HEK293T (cell line): ENCODE results near the gene TMEM209.

ENCODE experiments used
- CTCF ChIA-PET: fragments of 350-600 bp; formaldehyde crosslinking; extraction: SDS; loops from one replicate; lab custom pipeline; 2021; ENCODE audit warnings: antibody characterized with exemption, inconsistent platforms; lab: Yijun Ruan, JAX
- POLR2A ChIA-PET: fragments of 350-600 bp; formaldehyde crosslinking; extraction: SDS; loops from one replicate; lab custom pipeline; 2020; ENCODE audit warnings: antibody characterized with exemption, inconsistent platforms; lab: Yijun Ruan, JAX
- DNase-seq: peaks from one replicate; pipeline ENCODE4 v3.0.0; 2012; ENCODE audit warnings: mixed read lengths; ENCODE audit errors: extremely low spot score
- ARNT ChIP-seq: fragments of 450-650 bp; IDR thresholded peaks from 2 replicates; pipeline ENCODE4 v1.6.1; 2017; ENCODE audit warnings: mild to moderate bottlenecking
- BHLHE40 ChIP-seq: fragments of 450-650 bp; IDR thresholded peaks from 2 replicates; pipeline ENCODE4 v1.6.1; 2016; ENCODE audit warnings: mild to moderate bottlenecking, moderate library complexity, borderline replicate concordance
- CTBP1 ChIP-seq: fragments of 450-650 bp; IDR thresholded peaks from 2 replicates; pipeline ENCODE4 v1.6.1; 2016; ENCODE audit warnings: borderline replicate concordance
- ELF4 ChIP-seq: fragments of 450-650 bp; IDR thresholded peaks from 2 replicates; pipeline ENCODE4 v1.6.1; 2017; ENCODE audit warnings: antibody characterized with exemption
- FOXA1 ChIP-seq: fragments of 450-650 bp; IDR thresholded peaks from 2 replicates; pipeline ENCODE4 v1.6.1; 2016; ENCODE audit warnings: mild to moderate bottlenecking
- FOXK2 ChIP-seq: fragments of 450-650 bp; IDR thresholded peaks from 2 replicates; pipeline ENCODE4 v1.6.1; 2016; ENCODE audit warnings: mild to moderate bottlenecking
- FOXM1 ChIP-seq: fragments of 450-650 bp; IDR thresholded peaks from 2 replicates; pipeline ENCODE4 v1.6.1; 2017; ENCODE audit warnings: mild to moderate bottlenecking, borderline replicate concordance
- HDGF ChIP-seq: fragments of 450-650 bp; IDR thresholded peaks from 2 replicates; pipeline ENCODE4 v1.6.1; 2017; ENCODE audit warnings: antibody characterized with exemption, borderline replicate concordance
- L3MBTL2 ChIP-seq: fragments of 450-650 bp; conservative IDR thresholded peaks from 2 replicates; pipeline ENCODE4 v1.6.1; 2016; ENCODE audit warnings: mild to moderate bottlenecking
- LEF1 ChIP-seq: fragments of 450-650 bp; IDR thresholded peaks from 2 replicates; pipeline ENCODE4 v1.6.1; 2017; ENCODE audit warnings: mild to moderate bottlenecking, borderline replicate concordance
- NFRKB ChIP-seq: fragments of 450-650 bp; IDR thresholded peaks from 2 replicates; pipeline ENCODE4 v1.6.1; 2016; ENCODE audit warnings: mild to moderate bottlenecking, moderate library complexity
- PKNOX1 ChIP-seq: fragments of 450-650 bp; IDR thresholded peaks from 2 replicates; pipeline ENCODE4 v1.6.1; 2016
- SP1 ChIP-seq: fragments of 450-650 bp; IDR thresholded peaks from 2 replicates; pipeline ENCODE4 v1.6.1; 2017
- SUZ12 ChIP-seq: fragments of 450-650 bp; IDR thresholded peaks from 2 replicates; pipeline ENCODE4 v1.6.1; 2016; ENCODE audit warnings: mild to moderate bottlenecking
- TARDBP ChIP-seq: fragments of 450-650 bp; IDR thresholded peaks from 2 replicates; pipeline ENCODE4 v1.6.1; 2016
- ZNF384 ChIP-seq: fragments of 450-650 bp; IDR thresholded peaks from 2 replicates; pipeline ENCODE4 v1.6.1; 2016

The TMEM209 gene

DNA sequence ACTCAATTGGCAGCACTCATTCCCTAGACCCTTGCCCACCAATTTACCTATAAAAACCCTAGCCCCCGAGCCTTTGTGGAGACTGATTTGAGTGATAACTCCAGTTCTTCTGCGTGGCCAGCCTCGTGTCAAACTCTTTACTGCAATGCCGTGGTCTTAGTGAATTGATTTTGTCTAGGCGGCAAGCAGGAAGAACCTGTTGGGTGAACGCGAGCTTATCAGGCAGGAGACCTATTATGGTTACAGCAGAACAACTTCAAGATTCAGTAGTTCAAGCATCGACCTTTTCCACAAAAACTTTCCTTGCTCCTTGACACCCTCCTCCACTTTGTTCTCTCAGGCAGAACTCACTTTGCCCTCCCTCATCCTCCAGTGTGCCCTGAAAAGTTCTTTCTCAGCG lies 14.7 kb upstream of the TMEM209 start:
- ChIA-PET POLR2A (interaction anchor here (1.2 kb wide), 1 partner anchor 15 kb away, joined by 3 read pairs; the partner anchor contains the start of gene TMEM209), CTCF (no interaction called here)
- TF ChIP-seq NFRKB = no peak
- TF ChIP-seq FOXK2 = no peak
- no peak for TF ChIP-seq ELF4
- TF ChIP-seq ZNF384 = no peak
- TF ChIP-seq TARDBP = no peak
- no peak for TF ChIP-seq ARNT
- TF ChIP-seq HDGF = no peak
- TF ChIP-seq SUZ12 = no peak
- TF ChIP-seq CTBP1 = no peak
- TF ChIP-seq BHLHE40 = no peak
- no peak for TF ChIP-seq PKNOX1
- no peak for TF ChIP-seq L3MBTL2
- TF ChIP-seq LEF1 = no peak
- no peak for DNase-seq

GRCh38 chr7:130218806-130219620 lies 13.8 kb upstream of the TMEM209 start:
- ChIA-PET POLR2A (interaction anchor here (1.2 kb wide), 1 partner anchor 14 kb away, joined by 3 read pairs; the partner anchor contains the start of gene TMEM209), CTCF (no interaction called here)
- TF ChIP-seq FOXA1 = no peak
- TF ChIP-seq FOXK2 = no peak
- TF ChIP-seq NFRKB = no peak
- TF ChIP-seq ELF4 = no peak
- no peak for TF ChIP-seq BHLHE40
- TF ChIP-seq ARNT = no peak
- TF ChIP-seq TARDBP = no peak
- no peak for TF ChIP-seq FOXM1
- TF ChIP-seq CTBP1 = no peak
- no peak for TF ChIP-seq LEF1
- no peak for TF ChIP-seq SP1
- no peak for TF ChIP-seq ZNF384
- TF ChIP-seq PKNOX1 = no peak
- no peak for TF ChIP-seq HDGF
- TF ChIP-seq SUZ12 = no peak
- no peak for TF ChIP-seq L3MBTL2
- DNase-seq = no peak

DNA sequence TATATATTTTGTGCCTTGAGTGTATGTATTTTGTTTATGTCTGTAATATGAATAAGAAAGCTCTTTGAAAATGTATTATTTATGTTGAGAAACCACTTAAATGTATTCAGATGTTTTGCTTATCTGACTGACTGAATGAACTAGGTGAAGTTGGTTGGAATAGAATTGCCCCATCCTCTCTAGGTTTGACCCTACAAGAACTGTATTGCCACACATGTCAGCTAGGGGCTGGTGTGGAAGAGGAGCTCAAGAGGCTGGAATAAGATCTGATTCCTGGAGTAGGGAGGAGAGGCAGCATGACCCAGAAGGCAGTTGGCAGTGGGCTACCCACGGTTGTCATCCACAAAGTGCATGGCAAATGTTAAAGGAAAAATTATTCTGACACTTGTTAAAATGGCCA lies 11.5 kb upstream of the TMEM209 start:
- ChIA-PET CTCF (no interaction called here), POLR2A (interaction anchor here (1.2 kb wide), 1 partner anchor 11 kb away, joined by 9 read pairs; the partner anchor contains the start of gene TMEM209)
- DNase-seq = no peak
- TF ChIP-seq ELF4 (no peak), CTBP1 (no peak), ZNF384 (no peak), FOXM1 (no peak), FOXA1 (no peak), SUZ12 (no peak), SP1 (no peak), TARDBP (no peak), FOXK2 (no peak), BHLHE40 (no peak), LEF1 (no peak), PKNOX1 (no peak), HDGF (no peak), ARNT (no peak), L3MBTL2 (no peak)

DNA sequence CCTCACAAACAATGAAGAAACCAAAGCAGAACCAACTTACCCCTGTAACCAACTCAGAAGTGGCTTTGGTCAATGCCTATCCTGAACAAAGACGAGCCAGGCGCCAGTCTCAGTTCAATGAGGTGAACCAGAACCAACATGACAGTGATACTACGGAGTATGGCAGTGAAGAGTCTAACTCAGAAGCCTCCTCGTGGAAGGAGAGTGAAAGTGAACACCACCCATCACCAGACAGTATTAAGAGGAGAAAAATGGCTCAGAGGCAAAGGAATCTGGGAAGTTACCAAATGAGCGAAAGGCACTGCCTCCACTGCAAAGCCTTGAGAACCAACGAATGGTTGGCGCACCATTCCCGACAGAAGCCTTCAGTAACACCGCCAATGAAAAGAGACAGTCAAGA lies 10.8 kb upstream of the TMEM209 start:
- ChIA-PET POLR2A (no interaction called here), CTCF (no interaction called here)
- no peak for DNase-seq

DNA sequence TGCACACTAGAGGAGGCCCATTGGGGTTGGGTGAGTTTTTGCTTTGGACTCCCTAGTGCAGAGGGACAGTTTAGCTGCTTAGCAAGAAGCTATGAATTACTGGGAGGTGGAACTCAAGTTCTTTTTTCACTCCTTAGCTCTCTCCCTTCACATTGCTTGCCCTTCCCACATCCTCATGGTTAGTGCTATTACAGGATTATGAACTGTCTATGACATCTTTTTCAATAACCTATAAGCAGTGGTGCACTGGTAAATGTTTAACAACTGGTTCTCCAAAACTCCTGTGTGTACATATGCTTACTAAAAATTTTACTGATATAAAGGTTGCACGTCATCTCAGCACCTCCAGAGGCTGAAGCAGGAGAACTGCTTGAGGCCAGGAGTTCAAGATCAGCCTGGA lies 8.6 kb upstream of the TMEM209 start:
- no peak for DNase-seq
- no peak for TF ChIP-seq NFRKB
- no peak for TF ChIP-seq CTBP1
- TF ChIP-seq SUZ12 = no peak
- no peak for TF ChIP-seq ELF4
- no peak for TF ChIP-seq FOXA1
- TF ChIP-seq HDGF = no peak
- TF ChIP-seq FOXK2 = no peak
- TF ChIP-seq PKNOX1 = no peak
- no peak for TF ChIP-seq LEF1
- no peak for TF ChIP-seq FOXM1
- no peak for TF ChIP-seq SP1
- no peak for TF ChIP-seq ARNT
- no peak for TF ChIP-seq BHLHE40
- TF ChIP-seq L3MBTL2 = no peak
- no peak for TF ChIP-seq ZNF384
- TF ChIP-seq TARDBP = no peak
- CTCF ChIA-PET = interaction anchor here (0.7 kb wide), 1 partner anchor 18 kb away, joined by 3 read pairs; no protein-coding TSS in a partner anchor
- POLR2A ChIA-PET = interaction anchor here (2.0 kb wide), 1 partner anchor 9 kb away, joined by 9 read pairs; the partner anchor contains the start of gene TMEM209

More for the DNA sequence above, 10.8 kb upstream of the TMEM209 start:
- TF ChIP-seq ARNT (no peak), FOXK2 (no peak), TARDBP (no peak)
